MM.1S (cell line): ENCODE data around the gene ADGRL3.

ENCODE experiments used
- CTCF ChIP-seq: fragments of 300-600 bp; sonication (generic); IDR thresholded peaks from 2 replicates; pipeline ENCODE4 v1.5.1; 2016; ENCODE audit warnings: antibody characterized with exemption, low read length, mixed read lengths
- EZH2 ChIP-seq: fragments of 300-600 bp; sonication (generic); optimal IDR thresholded peaks from 2 replicates; pipeline ENCODE3; 2017; ENCODE audit warnings: low read depth, mild to moderate bottlenecking, antibody characterized with exemption, low read length, mixed read lengths

- no peak for TF ChIP-seq CTCF
- no peak for TF ChIP-seq EZH2
Observed at GRCh38 chr4:61203436-61203790, 3.3 kb downstream of the ADGRL3 start.
